ENCODE results near the gene DDX42.

DDX42 gene

DNA sequence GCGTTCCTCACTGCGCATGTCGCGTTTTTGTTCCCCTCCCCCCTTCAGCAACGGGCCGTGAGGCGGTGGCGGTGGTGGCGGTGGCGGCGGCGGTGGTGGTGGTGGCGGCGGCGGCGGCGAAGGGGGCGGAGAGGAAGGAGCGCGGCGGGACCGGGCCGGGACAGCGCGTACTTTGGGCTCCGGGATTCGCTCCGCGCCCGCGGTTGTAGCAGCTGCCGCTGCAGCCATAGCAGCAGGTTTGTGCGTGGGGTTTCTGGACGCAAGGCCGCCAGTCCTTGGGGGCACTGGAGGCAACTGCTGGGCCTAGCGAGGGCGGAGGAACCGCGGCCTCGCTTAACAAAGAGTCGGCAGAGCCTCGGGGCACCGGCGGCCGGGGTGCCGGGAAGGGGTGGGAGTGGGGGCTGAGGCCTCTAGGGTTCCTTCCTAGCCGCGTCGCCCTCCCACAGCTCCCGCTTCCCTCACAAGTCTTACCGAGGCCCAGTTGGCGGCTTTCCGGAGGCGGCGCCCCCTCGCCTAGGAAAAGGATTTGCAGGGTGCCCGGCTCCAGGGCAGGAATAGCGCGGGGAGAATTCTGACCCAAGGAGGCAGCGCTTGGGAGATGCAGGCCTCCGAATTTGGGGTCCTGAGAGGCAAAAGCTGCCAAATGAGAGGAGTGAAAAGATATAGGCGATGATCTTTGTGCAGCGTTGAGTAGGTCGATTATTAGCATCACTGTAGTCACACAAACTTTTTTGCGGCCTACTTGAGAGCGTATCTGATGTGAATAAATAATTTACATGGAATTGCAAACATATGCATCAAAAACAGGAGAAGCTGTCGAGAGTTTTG lies at the start of gene DDX42:
Gene DDX42 (plus strand): TSS at position 30 of the 828 bp plus-strand sequence. CDS start 12,880 bp downstream, outside the sequence.
- DNase-seq, result peak; percentile 91 to 92

GRCh38 chr17:63735691-63736090 lies 38.3 kb upstream of the DDX42 start:
- DNase-seq, result no peak

DNA sequence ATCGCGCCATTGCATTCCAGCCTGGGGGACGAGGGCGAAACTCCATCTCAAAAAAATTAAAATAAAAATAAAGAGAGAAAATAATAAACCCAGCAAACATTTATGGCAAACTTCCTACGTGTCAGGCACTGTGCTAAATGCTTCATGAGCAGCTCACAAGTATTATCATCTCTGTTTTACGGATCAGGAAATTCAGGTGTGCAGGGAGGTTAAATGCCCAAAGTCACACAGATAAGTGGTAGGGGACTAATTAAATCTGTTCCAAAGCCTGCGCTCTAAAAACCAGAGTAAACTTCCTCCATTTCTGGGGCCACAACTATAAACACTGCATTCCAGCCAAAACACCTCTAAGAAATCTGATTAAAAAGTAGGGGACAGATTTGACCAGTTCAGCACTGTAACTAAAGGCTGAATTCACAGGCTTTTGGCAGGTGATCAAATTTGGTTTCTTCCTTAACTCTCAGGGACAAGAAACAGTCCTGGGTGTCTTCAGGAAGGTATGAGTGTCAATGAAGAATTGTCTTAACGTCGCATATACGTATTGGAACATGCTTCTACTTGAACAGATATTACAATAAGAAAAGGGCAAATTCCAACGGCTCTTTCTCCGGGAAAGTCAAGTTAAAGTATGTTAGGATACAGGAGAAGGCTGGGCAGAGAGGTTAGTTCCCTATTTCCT lies 33.4 kb upstream of the DDX42 start:
- DNase-seq, result no peak

DNA sequence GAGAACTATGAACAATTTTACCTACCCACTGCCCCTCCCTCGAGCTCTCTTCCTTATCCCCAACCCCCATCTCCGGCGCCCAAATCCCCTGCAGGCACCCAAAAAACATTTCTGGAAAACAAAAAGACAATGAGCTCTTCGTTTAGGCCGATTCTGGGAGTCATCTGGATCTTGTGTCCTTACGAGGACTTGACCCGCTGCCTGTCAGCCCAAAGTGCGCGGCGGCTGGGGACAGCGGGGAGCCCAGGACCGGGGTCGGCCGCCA lies 32.9 kb upstream of the DDX42 start:
- no peak for DNase-seq

DNA sequence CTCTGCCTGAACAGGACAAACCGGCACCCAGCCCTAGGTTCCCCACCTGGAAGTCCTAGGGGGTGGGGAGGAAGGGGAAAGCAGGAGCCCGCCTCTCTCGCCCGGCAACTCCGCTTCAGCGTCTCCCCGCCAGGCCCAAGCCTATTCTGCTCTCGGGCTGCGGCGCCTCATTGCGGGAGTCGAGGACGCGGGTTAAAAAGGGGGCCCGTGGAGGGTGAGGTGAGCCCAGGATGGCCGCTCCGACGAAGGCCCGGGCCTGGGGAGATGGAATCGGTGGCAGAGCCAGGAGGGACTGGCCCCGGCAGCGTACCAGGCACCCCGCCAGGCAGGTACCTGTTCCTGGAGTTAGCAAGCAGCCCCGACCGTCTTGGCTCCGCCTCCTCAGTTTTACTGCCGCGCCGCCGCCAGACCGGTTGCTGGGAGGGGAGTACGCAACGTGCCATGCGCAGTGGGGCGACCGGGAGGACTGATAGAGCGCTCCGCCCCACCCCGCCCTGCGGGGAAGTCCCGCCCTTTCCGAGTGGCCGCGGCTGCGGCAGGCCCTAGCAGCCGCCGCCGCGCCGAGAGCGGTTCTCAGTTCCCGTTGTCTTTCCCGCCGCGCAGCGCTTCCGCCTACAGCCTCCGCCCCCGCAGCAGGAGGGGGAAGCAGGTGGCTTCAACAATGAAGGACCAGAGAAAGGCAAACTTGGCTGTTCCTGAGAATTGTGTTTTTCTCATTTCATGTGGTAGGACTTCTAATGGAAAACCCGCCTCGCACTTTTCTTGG lies 32.4 kb upstream of the DDX42 start, which contains the start of gene STRADA:
Gene STRADA (minus strand): TSS at position 392 of the 766 bp plus-strand sequence. CDS start 13,430 bp downstream, outside the sequence.
- DNase-seq, result peak; percentile 99

DNA sequence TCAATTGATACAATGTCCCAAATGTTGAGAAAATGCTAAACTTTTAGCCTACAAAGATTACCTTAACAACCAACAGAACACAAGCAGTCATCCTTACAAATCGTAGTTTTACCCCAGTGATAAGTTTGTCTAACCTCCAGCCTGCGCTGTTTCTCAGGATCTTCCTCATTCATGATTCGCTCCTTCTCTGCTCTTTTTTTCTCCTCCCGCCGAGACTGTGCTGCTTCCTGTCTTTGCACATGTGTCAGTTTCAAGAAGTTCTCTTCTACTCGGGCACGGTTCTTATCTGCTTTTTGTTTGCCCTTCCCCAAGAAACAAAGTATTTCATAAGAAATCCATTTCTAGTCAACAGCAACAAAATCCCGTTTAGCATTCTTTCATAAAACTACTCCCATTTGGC lies 22.2 kb upstream of the DDX42 start:
- peak in 1 of 2 donors; percentile 10 for DNase-seq

DNA sequence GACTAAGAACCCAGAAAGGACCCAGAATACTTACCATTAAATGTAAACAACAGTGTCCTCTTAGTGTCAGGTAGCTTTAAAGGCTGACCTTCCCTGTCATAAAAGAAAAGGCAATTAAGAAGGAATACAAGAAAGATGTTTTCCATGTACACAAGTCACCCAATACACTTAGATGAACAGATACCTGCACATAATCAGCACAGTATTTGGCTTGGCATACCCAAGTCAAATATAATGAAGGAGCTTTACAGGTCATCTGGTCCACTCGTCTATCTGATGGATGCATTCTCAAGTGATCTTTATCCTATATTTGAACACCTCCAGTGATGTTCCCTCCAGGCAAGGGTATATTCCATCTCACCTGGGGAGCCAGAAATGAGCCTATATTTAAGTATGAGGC lies 21.3 kb upstream of the DDX42 start:
- DNase-seq, result no peak

DNA sequence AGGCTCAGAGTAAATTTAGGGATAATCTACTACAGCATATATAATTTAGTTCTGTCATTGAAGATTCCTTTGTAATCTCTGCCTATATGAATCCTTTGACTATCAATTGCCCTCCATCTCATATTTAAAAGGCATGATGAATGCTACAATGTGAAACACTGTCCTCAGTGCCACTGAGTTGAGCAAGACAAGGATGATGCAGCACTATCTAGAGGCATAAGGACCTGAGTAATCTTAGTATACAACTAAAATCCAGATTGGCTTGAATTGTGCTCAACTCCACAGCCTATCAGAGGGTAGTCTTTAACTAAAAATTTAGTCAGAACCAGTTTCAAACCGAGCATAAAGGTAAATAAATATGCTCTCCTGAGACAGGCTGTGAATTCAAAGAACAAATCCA lies 20.8 kb upstream of the DDX42 start:
- DNase-seq, result no peak

DNA sequence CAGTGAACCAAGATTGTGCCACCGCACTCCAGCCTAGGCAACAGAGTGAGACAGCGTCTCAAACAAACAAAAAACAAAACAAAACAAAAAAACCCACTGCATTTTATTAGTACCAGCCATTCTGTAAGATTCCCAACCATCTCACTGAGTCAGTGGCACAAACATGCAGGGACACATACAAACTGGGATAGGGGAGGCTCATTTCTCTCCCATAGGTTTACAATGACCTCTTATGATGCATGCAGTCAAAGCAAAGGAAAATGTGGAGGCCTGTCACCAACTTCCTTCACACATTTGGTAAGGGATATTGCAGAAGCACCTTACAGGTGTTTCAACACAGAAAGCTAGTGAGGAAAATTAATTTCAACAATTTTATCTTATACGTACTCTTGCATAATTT lies 19.9 kb upstream of the DDX42 start:
- no peak for DNase-seq

DNA sequence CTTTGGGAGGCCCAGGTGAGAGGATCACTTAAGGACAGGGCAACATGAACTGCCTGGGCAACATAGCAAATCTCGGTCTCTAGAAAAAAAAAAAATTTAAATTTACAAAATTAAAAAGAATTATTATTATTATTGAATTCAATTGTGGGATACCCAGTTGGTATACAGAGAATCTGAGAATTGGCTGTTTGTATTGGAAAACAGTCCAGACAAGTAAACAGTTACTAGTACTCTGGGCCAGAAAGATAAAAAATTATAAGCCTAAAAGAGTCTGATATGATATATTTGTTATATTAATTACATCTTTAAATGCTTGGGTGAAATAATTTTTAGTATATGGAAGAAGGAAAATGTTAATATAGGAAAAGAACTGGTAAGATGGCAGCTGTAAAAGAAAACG lies 15.5 kb upstream of the DDX42 start:
- DNase-seq, result no peak

DNA sequence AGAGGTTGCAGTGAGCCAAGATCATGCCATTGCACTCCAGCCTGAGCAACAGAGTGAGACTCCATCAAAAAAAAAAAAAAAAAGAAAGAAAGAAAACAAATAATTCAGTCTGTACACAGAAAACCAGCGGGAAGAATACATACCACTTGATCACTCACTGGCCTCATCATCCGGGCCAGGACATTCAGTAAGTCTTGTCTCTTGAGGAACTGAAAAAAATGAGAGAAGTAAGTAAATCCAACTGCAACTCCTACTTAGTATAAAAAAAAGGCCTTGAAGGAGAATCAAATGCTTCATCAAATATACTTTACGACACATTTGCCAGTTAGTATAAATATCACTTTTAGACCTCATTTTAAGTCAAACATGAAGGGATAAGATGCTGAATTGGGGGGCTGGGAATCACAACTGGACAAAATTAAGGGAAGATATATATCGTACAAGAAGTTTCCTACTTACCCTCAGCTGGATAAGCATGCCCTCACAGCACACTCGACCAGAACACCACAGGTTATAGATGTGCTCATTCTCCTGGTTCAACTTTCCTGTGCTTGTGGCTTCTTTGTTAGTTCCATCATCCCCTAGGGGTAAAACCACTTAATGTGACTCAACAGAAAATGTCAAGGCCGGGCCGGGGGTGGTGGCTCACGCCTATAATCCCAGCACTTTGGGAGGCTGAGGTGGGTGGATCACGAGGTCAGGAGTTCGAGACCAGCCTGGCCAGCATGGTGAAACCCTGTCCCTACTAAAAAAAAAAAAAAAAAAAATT lies 13.0 kb upstream of the DDX42 start:
- DNase-seq, result no peak

- DNase-seq, result no peak
Measured at GRCh38 chr17:63762161-63763078, 11.6 kb upstream of the DDX42 start.

- DNase-seq, result no peak
Measured at GRCh38 chr17:63764716-63765115, 9.3 kb upstream of the DDX42 start.

DNA sequence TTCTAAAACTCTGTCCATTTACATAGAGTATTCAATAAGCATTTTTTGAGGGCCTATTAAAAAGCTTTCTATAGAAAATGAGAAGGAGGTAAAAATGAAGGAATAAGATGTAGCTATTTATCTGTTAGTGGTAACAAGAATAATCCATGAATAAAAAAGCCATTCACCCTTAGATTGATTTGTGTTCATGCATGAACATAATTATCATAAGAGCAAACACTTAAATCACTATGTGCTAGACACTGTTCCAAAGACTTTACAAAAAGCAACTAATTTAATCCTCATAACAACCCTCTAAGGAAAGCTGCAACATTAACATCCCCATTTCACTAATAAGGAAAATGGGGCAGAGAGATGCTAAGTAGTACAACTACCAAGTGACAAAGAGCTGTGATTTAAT lies 7.2 kb upstream of the DDX42 start:
- no peak for DNase-seq

DNA sequence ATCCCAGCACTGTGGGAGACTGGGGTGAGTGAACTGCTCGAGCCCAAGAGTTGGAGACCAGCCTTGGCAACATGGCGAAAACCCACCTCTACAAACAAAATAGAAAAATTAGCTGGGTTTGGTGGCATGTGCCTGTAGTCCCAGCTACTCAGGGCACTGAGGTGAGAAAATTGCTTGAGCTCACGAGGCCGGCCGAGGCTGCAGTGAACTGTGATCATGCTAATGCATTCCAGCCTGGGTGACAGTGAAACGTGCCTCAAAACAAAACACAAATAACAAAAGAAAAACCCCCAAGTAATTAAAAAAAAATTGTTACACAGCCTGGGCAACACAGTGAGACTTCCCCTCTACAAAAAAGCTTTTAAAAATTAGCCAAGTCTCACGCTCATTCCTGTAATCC lies 5.5 kb upstream of the DDX42 start:
- no peak for DNase-seq

- no peak for DNase-seq
Measured at GRCh38 chr17:63772801-63773271, 1.1 kb upstream of the DDX42 start.

DNA sequence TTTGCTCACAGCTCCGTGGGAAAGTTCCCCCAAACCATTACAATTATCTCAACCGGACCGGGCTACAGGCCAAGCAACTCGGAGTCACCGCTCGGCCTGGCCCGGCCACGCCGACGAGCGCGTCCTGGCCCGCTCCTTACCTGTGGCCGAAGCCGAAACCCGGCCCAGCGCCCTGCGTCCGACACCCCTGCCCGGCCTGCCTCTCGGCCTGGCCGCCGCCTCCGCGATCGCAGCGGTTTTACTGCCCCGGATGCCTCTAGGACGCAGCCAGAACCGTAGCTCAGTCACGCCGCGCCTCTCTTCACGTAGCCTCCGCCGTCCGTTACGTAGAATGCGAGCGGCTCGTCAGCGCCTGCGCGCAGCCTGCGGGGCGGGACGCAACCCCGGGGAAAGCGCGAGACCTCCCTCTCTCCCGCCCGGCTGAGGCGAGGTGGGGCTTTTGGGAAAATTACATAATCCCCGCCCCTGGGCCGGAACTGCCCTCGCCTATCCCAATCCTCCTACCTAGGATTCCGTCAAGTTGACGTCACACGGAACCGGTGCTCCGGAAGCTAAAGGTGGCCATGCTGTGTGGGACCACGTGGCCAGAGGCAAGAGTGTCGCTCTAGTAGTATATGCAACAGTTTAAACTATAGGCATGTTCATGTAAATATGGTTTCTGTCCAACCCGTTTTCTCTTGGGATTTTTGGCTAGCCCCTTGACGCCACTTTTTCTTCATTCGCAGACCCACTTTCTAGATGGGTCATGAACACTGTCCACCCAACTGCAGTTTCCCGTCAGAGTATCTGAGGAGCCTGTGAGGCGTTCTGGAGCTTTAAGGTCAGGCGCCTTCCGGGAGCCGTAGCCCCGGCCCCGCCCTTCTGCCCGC lies 464 bp upstream of the DDX42 start, which contains the start of gene CCDC47:
Gene CCDC47 (minus strand): TSS at position 326 of the 869 bp plus-strand sequence. CDS start 7,422 bp downstream, outside the sequence.
- DNase-seq, result peak; percentile 96 to 98

- no peak for DNase-seq
Measured at GRCh38 chr17:63774969-63775265, 947 bp downstream of the DDX42 start.

- no peak for DNase-seq
Measured at GRCh38 chr17:63775420-63775819, 1.4 kb downstream of the DDX42 start.

- no peak for DNase-seq
Measured at GRCh38 chr17:63780507-63780906, 6.5 kb downstream of the DDX42 start.

DNA sequence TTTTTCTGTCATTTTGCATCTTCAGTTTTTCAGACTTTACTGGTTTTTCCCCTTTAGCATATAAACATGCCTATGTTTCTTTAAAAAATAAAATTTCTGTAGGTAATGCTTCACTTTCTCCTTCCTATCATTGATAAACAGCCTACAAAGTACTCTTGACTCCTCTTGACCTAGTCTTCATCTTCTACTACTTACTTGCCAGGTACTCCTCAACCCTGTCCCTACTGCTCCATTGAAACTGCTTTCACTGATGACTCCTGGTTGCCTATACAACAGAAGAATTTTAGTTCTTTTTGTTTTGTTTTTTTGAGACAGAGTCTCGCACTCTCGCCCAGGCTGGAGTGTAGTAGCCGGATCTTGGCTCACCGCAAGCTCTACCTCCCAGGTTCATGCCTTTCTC lies 7.0 kb downstream of the DDX42 start:
- no peak for DNase-seq

All from stimulated activated CD4-positive, alpha-beta T cell treated with anti-CD3 and anti-CD28 coated beads, Interleukin-2, amount 100 ng/mL, for 24 hours (primary cell).